ENCODE measurements around the gene ATAD3A.
"Not testable (repeated sequence)": the region's sequence is repeated elsewhere in the genome, so short reads cannot be mapped to it uniquely, and the experiment has no call there.

ATAD3A gene

GRCh38 chr1:1552263-1552639 lies 40.3 kb downstream of the ATAD3A start:
- no peak for DNase-seq (ENCODE audit: low read depth)
- TF ChIP-seq CTCF (conservative IDR thresholded peaks at IDR 0.05; ENCODE audit: low read depth, low read length), result no peak
- H3K4me3 ChIP-seq (ENCODE audit: low read length), result no peak overlapping the region

- TF ChIP-seq CTCF (conservative IDR thresholded peaks at IDR 0.05; ENCODE audit: low read depth, low read length), result no peak
- no peak overlapping the region for H3K4me3 ChIP-seq (ENCODE audit: low read length)
- DNase-seq (ENCODE audit: low read depth), result no peak
Observed at GRCh38 chr1:1553821-1554494, 42.0 kb downstream of the ATAD3A start.

- no peak for DNase-seq (ENCODE audit: low read depth)
- no peak for TF ChIP-seq CTCF (conservative IDR thresholded peaks at IDR 0.05; ENCODE audit: low read depth, low read length)
- no peak overlapping the region for H3K4me3 ChIP-seq (ENCODE audit: low read length)
Observed at GRCh38 chr1:1554550-1554925, 42.6 kb downstream of the ATAD3A start.

GRCh38 chr1:1554926-1555915 lies 43.3 kb downstream of the ATAD3A start:
- no peak for DNase-seq (ENCODE audit: low read depth)
- TF ChIP-seq CTCF (conservative IDR thresholded peaks at IDR 0.05; ENCODE audit: low read depth, low read length), result no peak
- no peak overlapping the region for H3K4me3 ChIP-seq (ENCODE audit: low read length)

GRCh38 chr1:1556505-1556904 lies 44.5 kb downstream of the ATAD3A start:
- no peak for TF ChIP-seq CTCF (conservative IDR thresholded peaks at IDR 0.05; ENCODE audit: low read depth, low read length)
- DNase-seq (ENCODE audit: low read depth), result no peak
- no peak overlapping the region for H3K4me3 ChIP-seq (ENCODE audit: low read length)

- H3K4me3 ChIP-seq (ENCODE audit: low read length); DNase-seq (ENCODE audit: low read depth): not testable (repeated sequence)
Observed at GRCh38 chr1:1556961-1557360, 45.0 kb downstream of the ATAD3A start.

- not testable (repeated sequence) for H3K4me3 ChIP-seq (ENCODE audit: low read length)
Observed at GRCh38 chr1:1557688-1558087, 45.7 kb downstream of the ATAD3A start.

GRCh38 chr1:1558591-1558990 lies 46.6 kb downstream of the ATAD3A start:
- TF ChIP-seq CTCF (conservative IDR thresholded peaks at IDR 0.05; ENCODE audit: low read depth, low read length), result no peak
- no peak overlapping the region for H3K4me3 ChIP-seq (ENCODE audit: low read length)
- DNase-seq (ENCODE audit: low read depth), result no peak

More at GRCh38 chr1:1557688-1558087, 45.7 kb downstream of the ATAD3A start:
- not testable (repeated sequence) for DNase-seq (ENCODE audit: low read depth)
